ENCODE results near the gene PRKRA.
"Not testable (repeated sequence)": the region's sequence is repeated elsewhere in the genome, so short reads cannot be mapped to it uniquely, and the experiment has no call there.

The PRKRA gene

GRCh38 chr2:178412453-178412852 lies 38.5 kb downstream of the PRKRA start:
- DNase-seq: not testable (repeated sequence)

GRCh38 chr2:178412047-178412446 lies 38.9 kb downstream of the PRKRA start:
- DNase-seq: peak; percentile 33

- no peak for DNase-seq
These were observed 41.7 kb downstream of the PRKRA start for GRCh38 chr2:178409261-178409660.

GRCh38 chr2:178404368-178404767 lies 46.6 kb downstream of the PRKRA start:
- DNase-seq: peak; percentile 18

- DNase-seq: no peak
These were observed 47.2 kb downstream of the PRKRA start for GRCh38 chr2:178403671-178404306.

GRCh38 chr2:178401994-178402437 lies 49.0 kb downstream of the PRKRA start:
- DNase-seq: no peak

DNA sequence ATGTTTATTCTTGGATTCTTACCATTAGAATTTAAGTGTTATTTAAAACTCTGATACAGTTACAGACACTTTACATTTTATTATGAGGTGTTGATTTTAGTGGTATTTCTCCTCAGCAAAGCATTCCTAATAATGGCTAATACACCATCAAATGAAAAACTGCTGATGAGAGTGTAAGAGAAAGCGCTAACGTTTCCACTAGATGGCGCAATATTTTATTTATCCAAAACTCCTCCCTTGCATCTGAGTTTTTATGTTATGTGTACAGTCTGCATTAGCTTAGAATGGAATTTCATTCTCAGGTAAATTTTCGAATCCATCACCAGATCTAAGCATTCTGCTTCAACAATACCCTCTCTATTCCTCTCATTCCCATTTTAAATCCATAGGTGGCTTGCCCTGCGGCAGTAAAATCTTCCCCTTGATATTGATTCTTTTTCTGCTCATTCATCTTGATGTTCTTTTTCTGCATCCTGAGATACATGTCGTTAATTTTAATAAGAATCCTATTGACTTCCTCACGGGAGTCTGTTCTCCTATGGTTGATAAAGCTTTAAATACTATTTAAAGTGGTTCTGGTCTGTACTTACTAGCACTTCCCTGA lies 53.9 kb downstream of the PRKRA start:
- DNase-seq: peak; percentile 55

DNA sequence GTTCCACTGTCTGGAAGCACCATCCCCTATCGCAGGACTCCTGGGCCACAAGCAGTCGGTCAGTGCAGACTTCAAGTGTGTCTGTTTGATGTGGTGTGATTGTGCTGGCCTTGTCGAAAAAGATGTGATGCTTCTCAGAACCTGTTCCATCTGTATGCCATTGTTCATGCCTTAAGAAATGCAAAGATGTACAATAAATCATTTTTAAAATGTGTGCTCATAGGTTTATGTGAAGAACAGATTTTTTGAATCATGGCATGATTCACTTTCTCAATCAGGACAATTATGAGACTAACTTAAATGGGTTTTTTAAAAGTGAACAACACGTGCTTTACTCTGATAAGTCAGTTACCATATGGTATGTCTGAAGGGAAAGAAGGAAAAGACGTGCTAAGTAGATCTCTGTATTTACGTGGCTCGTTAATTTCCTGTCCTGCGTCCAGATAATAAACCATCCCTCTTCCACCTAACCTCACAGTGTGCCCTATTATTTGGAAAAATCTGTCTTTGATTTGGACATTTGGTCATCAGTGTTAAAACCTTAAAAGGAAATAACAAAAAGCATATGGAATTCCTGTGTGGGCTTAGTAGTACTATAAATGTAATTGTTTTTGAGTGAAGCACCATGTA lies 54.9 kb downstream of the PRKRA start:
- no peak for DNase-seq

DNA sequence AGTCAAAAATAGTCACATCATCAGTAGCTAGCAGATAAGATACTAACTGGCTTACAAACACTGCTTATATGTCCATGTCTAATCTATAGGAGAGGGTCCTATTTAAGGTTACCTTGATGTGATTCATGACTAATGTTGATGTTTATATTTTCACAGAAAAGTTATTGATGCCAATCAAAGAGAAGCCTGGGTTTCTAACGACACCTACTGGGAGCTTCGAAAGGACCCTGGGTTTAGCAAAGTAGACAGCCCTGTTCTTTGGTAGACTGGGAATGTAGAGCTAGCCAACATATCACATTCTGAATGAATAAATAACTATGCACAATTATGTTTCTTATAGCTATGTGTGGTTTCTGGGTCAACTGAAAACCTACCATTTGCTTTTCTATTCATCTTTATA lies 55.7 kb downstream of the PRKRA start:
- DNase-seq: no peak

DNA sequence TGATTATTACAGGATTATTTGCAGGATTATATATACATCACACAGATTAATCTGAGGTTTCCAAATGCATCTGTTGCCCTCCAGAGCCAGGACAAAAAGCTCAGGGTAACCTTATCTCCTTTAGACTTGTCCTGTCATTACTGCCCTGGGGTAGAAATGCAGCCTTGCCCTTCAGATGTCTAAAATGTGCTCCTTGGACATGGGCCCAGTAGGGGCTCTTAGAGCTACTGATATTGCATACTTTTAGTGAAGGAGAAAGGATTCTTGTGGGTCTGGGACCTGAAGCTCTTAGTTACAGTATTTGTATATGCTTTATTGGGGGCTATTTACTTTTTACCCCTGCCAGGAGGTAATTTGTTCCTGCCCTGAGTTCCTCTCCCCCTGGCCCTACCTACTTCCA lies 56.1 kb downstream of the PRKRA start:
- no peak for DNase-seq

GRCh38 chr2:178392215-178392614 lies 58.8 kb downstream of the PRKRA start:
- DNase-seq: no peak

DNA sequence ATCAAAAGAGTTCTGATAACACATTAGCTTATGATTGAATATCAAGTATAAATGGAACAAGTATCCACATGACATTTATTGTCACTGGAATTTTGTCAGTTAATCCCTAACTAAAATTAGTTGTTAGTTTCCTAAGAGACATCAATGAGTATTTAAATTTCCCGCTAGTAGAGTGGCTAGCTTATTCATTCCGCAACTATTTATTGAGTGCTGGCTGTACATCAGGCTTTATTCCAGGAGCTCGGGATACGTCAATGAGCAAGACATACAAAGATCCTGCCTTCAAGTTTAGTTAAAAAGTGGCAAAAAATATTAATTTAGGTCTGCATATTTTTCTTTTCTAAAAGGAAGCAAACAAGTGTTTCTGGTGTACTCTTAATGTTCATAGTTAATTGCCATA lies 59.3 kb downstream of the PRKRA start:
- DNase-seq: no peak

DNA sequence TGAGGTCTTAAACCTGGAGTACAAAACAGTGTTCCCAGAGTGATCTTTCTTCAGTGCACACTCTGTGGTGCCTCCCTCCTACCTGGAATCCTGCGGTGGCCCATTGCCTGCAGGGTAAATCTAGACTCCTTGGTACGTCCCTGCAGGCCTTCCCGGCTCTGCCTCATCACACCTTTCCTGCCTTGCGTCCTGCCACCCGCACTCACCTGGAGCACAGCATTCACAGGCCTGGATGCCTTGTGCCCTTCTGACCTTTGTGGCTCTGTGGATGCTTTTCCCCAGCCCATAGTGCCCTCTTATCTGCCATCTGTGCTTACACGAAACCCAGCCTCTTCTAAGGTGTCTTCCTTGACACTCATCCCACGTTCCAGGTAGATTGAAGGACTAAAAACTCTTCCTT lies 62.7 kb downstream of the PRKRA start:
- no peak for DNase-seq

- DNase-seq: no peak
These were observed 63.9 kb downstream of the PRKRA start for GRCh38 chr2:178386986-178387597.

DNA sequence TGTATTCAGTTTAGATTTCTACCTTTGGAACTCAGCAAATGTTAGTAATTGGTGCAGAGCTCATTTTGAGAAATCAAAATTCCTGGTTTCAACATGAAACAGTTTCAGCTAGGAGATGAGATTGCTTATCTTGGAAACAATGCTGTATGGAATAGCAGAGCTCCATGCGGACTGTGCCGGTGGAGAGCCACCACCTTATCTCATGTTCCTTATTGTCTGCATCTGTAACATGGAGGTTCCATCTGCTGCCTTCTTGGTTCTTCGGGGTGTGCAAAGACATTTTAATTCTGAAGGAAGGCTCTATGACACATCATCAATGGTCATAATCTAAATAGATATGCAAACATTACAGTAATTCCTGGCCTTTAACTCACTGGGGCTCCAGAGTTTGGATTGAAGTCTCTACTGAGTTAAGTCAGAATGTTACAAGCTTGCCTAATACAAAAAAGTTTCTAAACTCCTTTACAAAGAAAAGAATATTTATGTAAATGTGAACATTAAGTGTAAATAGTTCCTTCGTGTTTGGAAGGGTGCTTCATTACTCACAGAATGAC lies 65.3 kb downstream of the PRKRA start:
- DNase-seq: no peak

DNA sequence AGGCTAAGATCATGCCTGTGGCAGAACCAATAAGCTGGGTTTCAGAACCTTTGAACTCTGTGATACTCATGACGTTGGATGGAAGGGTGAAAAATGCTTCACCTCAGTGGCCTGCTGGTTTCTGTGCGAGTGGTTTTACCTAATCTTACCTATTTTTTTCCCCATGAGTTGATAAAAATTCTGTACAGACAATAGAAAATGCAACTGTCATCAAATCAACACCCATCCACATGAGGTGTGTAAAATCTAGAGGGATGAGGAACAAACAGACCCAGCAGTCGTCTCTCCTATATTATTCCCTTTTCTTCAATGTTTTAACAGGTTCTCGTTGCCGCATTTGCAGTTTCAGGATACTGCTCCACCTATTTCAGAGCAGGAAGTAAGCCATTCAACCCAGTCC lies 67.3 kb downstream of the PRKRA start:
- no peak for DNase-seq
